HG03457 (cell line): ENCODE data around the gene TMEM11.
A peak's percentile ranks its signal among the peaks of the same experiment; 100 is the strongest.

ENCODE experiments used
- ATAC-seq: cut with Tn5 transposase; IDR thresholded peaks from one replicate; pipeline ENCODE4 v1.9.1; 2021; ENCODE audit warnings: moderate number of reproducible peaks; ENCODE audit not compliant: unreplicated experiment

Gene TMEM11, protein sequence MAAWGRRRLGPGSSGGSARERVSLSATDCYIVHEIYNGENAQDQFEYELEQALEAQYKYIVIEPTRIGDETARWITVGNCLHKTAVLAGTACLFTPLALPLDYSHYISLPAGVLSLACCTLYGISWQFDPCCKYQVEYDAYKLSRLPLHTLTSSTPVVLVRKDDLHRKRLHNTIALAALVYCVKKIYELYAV

DNA sequence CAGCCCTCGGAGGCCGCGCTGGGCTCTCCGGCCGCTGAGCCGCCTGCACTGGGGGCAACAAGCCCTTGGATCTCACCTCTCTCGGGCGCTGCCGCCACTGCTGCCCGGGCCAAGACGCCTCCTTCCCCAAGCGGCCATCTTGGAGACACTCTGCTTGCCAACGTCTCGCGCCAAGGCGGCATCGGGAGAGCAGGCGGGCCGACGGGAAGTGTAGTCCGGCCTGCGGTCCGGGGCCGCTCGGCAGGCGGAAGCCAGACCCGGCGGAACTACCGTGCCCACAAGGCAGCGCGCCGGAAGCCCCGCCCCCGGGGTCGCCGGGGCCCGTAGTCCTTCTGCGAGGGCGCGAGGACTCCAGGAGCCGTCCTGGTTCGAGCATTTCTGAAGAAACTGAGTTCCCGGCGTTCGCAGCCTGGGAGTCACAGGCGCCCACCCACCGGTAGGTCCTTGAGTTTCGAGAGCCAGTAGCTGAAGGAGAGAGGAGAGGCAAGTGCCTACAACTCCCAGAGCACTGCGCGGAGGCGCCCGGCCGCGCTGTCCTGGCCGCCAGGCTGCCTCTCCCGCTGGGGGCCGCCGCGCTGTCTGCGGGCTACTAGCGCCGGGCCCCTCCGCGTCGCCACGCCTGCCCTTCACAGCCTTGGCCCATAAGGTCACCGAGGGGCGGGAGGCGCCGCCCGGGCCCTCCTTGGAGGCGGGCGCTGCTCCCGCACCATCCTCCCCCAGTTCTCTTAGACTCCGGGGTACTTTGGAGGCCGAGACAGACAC, at the start of gene TMEM11:
TSS of gene TMEM11 (minus strand) at position 147 of the 762 bp plus-strand sequence. CDS start at position 138, 9 bp downstream.
- ATAC-seq = peak; percentile 75

DNA sequence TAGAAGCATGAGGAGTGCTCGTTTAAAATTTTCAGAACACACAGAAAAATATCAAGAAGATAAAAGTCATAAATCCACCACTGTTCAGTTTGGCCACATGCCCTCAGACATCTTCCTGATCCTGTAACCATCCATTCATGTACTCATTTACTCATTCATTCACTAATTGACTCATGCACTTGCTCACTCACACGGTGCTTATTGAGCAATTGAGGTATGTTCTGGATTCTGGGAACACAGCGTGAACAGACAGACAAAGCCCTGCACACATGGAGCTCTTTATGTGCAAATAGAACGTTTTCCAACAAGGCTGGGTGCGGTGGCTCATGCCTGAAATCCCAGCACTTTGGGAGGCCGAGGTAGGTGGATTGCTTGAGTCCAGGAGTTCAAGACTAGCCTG, 49.4 kb upstream of the TMEM11 start:
- ATAC-seq = no peak

DNA sequence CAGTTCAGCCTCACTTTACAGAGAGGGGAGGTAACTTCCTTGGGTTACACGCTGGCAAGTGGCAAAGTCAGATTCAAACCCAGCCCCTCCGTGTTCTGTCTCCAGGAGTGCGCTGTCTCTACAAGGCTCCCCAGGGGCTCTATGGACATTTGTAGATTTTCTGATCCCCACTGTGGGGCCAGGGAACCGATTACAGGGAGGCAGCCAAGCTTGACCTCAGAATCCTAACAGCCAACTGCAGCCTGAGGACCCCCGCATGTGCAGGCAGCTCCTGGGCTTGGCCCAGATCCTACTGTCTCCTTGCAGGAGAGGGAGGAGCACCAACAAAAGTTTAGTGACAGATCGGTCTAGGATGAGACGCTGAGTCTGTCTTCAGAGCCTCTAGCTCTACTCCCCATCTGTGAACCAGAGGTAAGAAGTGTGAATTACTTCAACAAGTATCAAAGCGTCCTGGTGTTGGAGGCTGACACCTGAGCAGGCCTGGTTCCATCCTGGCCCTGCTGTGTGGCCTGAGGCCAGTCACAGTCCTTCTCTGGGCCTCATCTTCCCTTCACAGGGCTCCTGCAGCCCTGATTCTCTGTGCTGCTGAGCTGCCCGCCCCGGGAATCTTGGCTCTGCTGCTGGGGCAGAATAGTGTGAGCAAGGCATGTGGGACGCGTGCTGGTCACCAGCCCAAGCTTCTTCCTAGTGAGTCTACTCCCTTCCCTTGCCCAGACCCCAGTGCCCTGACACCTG, 48.5 kb upstream of the TMEM11 start:
- no peak for ATAC-seq

DNA sequence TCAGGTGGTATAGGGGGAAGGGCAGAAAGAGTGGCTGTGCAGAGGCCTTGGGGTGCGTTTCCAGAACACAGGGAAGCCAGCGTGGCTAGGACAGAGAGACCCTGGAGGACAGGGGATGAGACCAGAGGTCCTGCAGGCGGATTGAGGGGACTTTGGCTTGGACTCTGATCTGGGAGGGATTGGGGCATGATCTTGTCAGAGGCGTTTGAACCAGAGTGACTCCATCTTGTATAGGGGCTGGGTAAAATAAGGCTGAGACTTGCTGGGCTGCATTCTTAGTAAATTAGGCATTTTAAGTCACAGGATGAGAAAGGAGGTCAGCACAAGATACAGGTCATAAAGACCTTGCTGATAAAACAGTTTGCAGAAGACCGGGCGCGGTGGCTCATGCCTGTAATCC, 44.6 kb upstream of the TMEM11 start:
- ATAC-seq = no peak

DNA sequence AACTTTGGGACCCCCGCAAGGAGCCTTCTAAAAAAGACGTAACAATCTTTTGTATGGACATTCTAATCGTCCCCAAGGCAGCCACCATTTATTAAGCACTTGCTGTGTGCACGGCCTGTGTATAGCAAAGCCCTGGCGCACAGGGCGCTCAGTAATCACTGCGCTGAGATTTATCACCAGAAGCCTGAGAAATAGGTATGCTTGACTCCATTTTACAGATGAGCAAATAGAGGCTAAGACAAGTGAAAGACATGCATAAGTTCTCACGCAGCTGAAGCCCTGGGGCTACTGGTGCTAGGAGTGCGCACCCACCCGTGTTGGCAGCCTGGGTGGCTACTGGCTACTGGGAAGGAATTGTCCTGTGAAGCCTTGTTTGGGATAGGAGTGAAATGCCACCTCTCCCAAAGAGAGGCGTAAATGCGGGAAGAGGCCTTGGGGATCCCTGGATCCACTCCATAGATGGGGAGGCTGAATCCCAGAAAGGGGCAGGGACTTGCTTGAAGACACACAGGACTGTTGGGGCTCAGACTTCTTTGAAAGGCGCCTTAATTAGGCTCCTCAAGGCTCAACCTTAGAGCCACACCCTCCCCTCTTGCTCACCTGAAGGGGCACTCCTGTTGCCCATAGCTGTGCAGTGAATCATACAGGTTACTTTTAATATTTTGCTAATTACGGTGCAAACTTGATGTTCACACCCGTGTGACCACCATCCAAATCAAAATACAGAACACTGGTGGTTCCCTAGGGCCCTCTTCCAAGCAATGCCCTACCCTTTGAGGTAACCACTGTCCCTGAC, 39.9 kb upstream of the TMEM11 start:
- ATAC-seq = no peak

DNA sequence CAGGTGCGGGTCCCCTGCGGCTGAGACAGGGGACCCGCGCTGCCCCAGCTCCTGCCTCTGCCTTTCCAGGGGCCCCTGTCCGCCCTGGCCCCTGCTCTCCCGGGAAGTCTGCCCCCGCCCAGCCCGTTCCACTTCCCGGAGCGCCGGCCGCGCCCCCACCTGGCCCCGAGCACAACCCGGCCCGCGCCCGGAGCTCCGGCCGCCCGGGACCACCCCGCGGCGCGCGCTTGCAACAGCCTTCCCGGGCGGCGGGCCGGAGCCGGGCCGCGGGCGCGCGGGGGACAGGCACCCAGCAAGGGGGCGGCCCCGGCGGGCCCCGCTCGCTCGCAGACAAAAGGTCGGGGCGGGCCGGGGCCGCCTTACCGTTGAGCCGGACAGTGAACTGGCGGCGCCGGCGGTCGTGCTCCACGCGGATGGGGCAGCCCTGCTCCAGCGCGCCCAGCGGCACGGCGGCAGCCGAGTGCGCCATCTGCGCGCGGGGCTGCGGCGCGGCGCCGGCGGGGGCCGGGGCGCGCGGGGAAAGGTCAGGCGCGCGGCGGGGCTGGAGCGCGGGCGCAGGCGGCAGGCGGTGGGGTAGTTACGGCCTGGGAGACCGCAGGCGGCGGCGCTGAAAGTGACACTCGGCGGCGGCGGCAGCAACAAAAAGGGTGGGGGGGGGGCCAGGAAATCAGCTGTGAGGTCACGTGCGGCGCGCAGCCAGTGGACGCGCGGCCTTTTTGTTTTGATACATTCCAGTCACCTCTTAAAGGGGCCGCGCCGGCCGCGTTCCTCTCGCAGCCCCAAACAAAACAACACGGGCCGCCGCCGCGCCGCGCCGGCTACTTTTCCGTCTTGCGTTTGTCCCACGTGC, 39.1 kb upstream of the TMEM11 start, which contains the start of gene NATD1:
TSS of gene NATD1 (minus strand) at position 615 of the 850 bp plus-strand sequence. CDS start at position 469, 146 bp downstream.
- no peak for ATAC-seq

DNA sequence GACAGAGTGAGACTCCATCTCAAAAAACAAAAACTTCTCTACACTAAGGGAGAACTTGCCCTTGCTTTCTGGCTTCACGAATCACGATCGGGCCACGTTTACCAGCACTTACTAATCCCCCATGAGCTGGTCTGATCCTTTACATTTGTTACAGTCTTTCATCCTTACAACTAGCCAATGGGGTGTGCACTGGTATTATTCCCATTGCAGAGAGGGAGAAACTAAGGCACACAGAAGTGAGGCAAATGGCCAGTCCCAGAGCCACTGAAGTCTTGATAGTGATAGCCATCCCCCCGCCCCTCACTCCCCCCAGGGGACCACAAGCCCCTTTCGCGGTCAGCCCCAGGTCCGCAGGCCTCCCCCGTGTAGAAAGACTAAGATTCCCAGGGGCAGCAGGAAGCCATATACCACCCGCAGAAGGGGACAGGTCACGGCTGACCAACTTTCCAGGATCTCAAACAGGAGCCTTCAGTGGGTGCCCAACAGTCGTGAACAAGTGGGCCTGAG, 38.4 kb upstream of the TMEM11 start:
- ATAC-seq = no peak

DNA sequence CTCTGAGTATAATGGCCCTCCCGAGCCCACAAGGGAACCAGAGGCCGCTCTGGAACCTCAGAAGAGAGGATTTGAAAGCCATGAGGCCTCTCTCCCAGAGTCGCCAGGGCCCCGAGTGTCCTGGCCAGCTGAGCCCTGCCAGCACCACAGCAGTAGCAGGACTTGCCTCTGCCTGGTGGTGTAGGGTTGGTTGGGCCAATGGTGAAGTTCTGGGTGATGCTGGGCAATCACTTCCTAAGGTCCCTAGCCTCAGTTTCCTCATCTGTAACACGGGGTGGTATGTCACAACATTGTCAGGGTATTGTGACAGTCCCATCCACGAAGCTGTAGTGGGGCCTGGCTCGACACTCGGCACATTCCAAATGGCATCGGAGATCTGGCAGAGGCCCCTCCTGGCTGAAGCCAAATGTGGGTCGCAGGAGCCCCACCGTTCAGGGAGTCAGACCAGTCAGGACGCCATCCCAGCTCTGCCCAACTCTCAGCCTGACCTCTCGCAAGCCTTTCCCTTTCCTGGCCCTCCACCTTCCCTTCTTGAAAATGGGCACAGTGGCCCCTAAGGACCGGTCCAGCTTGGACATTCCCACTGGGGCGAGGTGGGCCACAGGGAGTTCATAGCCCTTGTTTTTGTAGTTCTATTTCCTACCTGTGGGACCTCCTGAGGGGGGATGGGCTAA, 37.5 kb upstream of the TMEM11 start:
- no peak for ATAC-seq

DNA sequence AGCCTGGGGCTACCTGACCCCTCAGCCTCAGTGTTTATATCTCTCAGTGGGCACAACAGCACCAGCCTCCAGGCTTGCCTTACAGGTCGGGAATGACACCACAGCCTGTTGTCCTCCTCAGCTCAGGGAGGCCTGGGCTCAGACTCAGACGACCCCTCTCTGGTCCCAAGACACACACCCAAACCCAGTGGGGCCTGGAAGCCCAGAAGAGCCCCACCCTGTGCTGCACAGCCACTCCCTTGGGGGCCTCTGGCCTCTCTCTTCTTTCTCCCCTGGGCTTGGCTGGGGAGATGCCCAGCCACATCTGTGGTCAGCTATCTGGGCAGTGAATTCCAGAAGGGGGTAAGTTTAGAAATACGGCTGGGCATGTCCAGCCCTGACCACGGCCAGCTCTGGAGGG, 36.9 kb upstream of the TMEM11 start:
- no peak for ATAC-seq

DNA sequence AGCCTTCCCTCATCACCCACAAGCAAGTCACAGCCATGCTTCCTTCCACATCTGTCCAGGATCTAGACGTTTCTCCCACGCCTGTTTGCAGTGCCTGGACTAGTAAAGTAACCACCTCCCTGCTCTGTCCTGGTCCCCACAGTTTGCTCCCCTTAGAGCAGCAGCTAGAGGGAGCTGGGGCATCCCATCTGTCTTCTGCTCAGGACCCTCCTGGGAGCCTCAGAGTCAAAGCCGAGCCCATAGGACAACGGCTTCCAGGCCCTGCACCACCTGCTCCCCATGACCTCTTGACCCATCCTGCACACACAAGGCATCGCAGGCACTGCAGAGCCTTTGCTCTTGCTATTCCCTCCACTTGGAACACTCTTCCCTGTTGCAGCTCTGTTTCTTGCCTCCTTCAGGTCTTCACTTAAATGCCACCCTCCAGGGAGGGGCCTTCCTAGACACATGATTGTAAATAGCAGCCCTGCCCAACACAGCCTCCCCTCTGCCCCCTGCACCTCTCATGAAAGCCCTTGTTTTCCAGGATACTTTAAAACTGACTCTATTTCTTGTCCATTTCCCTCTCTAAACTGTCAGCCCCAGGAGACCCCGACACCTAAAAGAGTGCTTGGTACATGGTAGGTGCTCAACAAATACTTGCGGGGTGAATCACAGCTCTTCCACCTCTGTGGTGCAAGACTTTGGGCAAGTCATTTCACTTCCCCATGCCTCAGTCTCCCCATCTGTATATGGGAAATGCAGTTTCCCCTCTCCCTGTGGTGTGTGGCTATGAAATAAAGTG, 36.2 kb upstream of the TMEM11 start:
- no peak for ATAC-seq

DNA sequence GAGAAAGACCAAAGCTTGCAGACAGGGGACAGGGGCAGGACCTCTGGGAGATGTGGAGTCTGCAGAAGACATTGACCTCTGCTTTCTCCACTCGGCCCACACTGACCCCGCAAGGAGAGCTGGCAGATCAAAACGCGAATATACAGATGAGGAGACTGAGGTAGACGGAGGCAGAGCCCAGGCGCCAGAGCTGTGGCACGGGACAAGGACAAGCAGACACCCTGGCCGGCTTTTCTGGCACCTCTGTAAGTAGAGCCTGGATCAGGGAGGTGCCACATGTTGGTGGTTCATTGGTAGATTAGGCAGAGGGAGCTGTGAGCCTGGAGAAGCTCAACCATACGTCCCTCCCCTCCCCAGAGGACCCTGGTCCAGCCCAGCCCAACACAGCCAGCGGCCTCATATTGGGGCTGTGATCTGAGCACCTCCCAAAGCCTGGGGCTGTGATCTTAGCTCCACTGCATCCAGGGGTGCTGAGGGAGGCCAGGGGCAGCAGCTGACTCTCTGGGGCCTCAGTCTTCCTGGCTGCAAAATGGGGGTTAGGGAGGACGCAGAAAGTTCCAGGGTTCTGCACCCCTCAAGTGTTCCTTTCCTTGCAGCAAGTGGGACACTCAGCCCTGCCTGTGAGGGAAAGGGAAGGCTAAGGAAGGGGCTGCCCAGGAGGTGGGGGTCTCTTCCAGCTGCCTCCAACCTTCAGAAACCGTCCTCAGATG, 35.3 kb upstream of the TMEM11 start:
- no peak for ATAC-seq

DNA sequence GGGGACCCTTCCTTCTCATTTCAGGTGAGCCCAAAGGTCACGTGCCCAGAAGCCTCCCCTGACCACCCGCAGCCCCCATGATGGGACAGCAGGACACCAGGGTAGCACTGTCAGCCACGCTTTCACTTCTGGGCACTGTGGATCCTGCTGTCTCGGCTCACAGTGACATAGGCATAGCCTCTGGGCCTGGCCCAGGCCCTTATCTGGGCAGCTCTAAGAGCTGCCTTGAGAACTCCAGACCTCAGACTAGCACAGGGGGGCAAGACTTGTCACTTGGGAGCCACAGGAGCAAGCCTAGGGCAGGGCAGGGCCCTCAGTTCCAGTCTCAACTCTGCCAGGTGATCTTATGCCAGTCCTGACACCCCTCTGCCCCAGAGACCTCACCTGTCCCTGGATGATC, 34.5 kb upstream of the TMEM11 start:
- no peak for ATAC-seq

DNA sequence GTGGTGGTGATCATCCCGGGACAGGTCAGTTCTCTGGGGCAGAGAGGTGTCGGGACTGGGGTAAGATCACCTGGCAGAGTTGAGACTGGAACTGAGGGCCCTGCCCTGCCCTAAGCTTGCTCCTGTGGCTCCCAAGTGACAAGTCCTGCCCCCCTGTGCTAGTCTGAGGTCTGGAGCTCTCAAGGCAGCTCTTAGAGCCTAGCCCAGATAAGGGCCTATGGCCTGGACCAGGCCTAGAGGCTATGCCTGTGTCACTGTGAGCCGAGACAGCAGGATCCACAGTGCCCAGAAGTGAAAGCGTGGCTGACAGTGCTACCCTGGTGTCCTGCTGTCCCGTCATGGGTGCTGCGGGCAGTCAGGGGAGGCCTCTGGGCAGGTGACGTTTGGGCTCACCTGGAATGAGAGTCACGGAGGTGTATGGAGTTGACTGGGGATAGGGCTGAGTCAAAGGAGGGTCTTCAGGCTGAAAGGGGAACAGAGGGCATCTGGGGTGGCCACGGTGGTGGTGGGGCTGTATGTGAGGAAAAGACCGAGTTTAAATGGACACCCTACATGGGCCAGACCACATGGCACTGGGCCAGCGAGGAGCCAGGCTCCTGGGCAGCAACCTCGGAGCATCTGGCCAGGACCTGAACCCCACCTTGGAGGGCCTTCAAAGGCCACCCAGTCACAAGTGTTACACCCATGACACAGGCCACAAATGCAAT, 33.7 kb upstream of the TMEM11 start:
- no peak for ATAC-seq

DNA sequence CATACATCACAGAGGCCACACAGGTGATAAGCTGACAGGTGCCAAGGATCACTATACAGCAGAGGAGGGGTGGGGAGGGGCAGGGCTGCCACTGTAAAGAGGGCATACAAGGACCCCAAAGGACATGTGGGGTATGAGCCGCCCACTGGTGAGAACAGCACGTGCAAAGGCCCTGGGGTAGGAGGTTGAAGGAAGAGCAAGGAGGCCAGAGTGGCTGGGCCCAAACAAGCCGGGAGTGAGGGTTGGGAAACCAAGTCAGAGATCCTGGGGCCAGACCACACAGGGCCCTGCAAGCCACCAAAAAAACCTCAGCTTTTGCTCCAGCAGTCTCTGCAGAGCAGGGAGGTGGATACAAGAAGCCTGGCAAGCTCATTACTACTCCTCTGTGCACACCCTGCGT, 32.7 kb upstream of the TMEM11 start:
- ATAC-seq = no peak

DNA sequence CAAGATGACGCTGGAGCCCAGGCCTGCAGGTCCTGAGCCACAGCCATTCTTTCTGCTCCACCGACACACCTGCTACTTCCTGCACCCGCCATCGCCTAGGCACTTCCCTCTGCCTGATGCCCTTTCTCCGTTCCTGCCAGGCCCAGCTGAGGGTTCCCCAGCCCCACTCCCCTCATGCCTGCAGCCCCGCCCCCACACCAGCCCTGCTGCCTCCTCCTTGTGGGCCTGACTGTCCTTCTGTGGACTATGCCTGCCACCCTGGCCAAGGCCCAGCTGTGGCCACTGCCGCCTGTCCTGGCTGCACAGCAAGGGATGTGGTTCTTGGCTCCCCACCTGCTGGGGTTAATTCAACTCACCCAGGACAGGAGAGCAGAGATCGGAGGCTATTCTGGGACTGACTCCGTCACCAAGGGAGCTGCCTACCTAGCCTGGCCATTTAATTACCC, 31.7 kb upstream of the TMEM11 start:
- no peak for ATAC-seq

DNA sequence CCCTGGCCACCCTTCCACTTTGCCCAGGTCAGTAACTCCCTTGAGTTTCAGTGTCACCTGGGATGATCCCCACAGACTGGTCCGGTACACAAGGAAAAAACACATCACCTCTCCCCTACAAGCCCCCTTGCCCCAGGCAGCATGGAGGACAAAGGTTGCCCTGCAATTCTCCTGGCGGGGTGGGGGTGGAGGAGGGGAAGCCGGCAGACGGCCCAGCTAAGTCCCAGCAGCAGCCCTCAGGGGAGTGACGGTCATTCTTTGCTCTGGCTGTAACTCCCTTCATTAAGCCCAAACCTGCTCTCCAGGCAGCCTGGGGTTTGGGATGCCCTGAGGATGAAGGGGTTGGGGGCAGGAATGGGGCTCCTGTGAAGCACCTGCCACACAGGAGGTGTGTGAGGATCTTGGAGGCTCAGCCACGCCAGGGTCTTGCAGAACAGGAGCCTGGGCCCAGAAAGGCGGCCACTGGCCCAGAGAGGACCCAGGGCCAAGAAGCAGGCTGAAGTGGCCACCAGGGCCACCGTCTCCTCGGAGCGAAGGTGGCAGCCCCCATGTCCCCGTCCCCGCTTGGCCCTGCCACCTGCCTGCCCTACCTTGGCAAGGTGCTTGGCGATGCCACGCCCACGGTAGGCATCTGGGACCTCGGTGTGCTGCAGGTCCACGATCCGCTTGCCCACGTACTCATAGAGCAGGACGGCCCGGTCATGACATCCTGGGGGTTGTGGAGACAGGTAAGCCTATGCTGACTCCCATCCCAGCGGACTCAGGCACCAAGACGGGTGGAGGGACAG, 29.7 kb upstream of the TMEM11 start:
- ATAC-seq = no peak
